A673 (cell line): ENCODE measurements around the gene CNTN1.

Source experiments
- CTCF ChIP-seq: fragments of 300-800, 200-600 bp; sonication (generic); conservative IDR thresholded peaks from 2 replicates; pipeline ENCODE4 v1.5.1; 2017; ENCODE audit warnings: low read depth, mild to moderate bottlenecking, antibody characterized with exemption, low read length, moderate library complexity, mixed read lengths
- EZH2 ChIP-seq: fragments of 200-600 bp; sonication (generic); IDR thresholded peaks from 2 replicates; pipeline ENCODE4 v1.6.1; 2017; ENCODE audit warnings: borderline replicate concordance, low read depth, mild to moderate bottlenecking, mixed read lengths, antibody characterized with exemption, low read length; ENCODE audit not compliant: poor library complexity, severe bottlenecking

- no peak for TF ChIP-seq CTCF
- no peak for TF ChIP-seq EZH2
These were observed 206.3 kb downstream of the CNTN1 start for GRCh38 chr12:40898505-40898904.
